ENCODE results near the gene ZC2HC1B. TPM values are rescaled to one million over a fixed set of nuclear protein-coding genes. Genes with fewer than 3 reads are reported as not detected.

The ZC2HC1B gene
- not detected for total RNA-seq

- no peak within 1 kb of the TSS for H3K27ac Mint-ChIP-seq
- no peak for DNase-seq
- POLR2A ChIA-PET: no interaction called here
- no peak within 1 kb of the TSS for H3K4me3 Mint-ChIP-seq
- no peaks in the 10 kb centered on the region for H3K4me1 Mint-ChIP-seq
- CTCF ChIA-PET: interaction anchor here (1.3 kb wide), 1 partner anchor 288 kb away, joined by 3 read pairs; no protein-coding TSS in a partner anchor
- peaks cover 50% of the 10 kb centered on the region for H3K36me3 Mint-ChIP-seq (ENCODE audit: low read depth)
- no peaks in the 10 kb centered on the region for H3K27me3 Mint-ChIP-seq
- peaks cover 4% of the 10 kb centered on the region for H3K9me3 Mint-ChIP-seq
Measured at GRCh38 chr6:143864234-143864633, at the start of gene ZC2HC1B. TSS of gene ZC2HC1B (plus strand) at chr6:143864474. CDS start at chr6:143864540, 66 bp downstream.

- CTCF ChIA-PET: interaction anchor here (0.6 kb wide), 1 partner anchor 19 kb away, joined by 4 read pairs; no protein-coding TSS in a partner anchor
- Mint-ChIP-seq H3K27me3 (no peaks in the 10 kb centered on the region), H3K36me3 (ENCODE audit: low read depth) (no peaks in the 10 kb centered on the region), H3K9me3 (no peaks in the 10 kb centered on the region), H3K27ac (no peak overlapping the region), H3K4me3 (no peak overlapping the region), H3K4me1 (no peaks in the 10 kb centered on the region)
- DNase-seq: no peak
- POLR2A ChIA-PET: no interaction called here
Measured at GRCh38 chr6:143817621-143818020, 46.7 kb upstream of the ZC2HC1B start.

- no peaks in the 10 kb centered on the region for H3K36me3 Mint-ChIP-seq (ENCODE audit: low read depth)
- POLR2A ChIA-PET: interaction anchor here (0.6 kb wide), 1 partner anchor 15 kb away, joined by 3 read pairs; no protein-coding TSS in a partner anchor
Measured at GRCh38 chr6:143821359-143821758, 42.9 kb upstream of the ZC2HC1B start.

GRCh38 chr6:143822584-143823024 lies 41.7 kb upstream of the ZC2HC1B start:
- Mint-ChIP-seq H3K27ac (no peak overlapping the region), H3K4me1 (no peaks in the 10 kb centered on the region), H3K4me3 (no peak overlapping the region), H3K9me3 (no peaks in the 10 kb centered on the region), H3K36me3 (ENCODE audit: low read depth) (no peaks in the 10 kb centered on the region), H3K27me3 (no peaks in the 10 kb centered on the region)
- ChIA-PET CTCF (no interaction called here), POLR2A (no interaction called here)
- DNase-seq: no peak

More at GRCh38 chr6:143821359-143821758, 42.9 kb upstream of the ZC2HC1B start:
- no peak overlapping the region for H3K27ac Mint-ChIP-seq
- DNase-seq: no peak
- H3K4me3 Mint-ChIP-seq: no peak overlapping the region
- no peaks in the 10 kb centered on the region for H3K27me3 Mint-ChIP-seq
- H3K9me3 Mint-ChIP-seq: no peaks in the 10 kb centered on the region
- H3K4me1 Mint-ChIP-seq: no peaks in the 10 kb centered on the region
- CTCF ChIA-PET: interaction anchor here (1.3 kb wide), 1 partner anchor 10 kb away, joined by 3 read pairs; no protein-coding TSS in a partner anchor

- H3K4me3 Mint-ChIP-seq: no peak overlapping the region
- no peak for DNase-seq
- H3K36me3 Mint-ChIP-seq (ENCODE audit: low read depth): no peaks in the 10 kb centered on the region
- CTCF ChIA-PET: no interaction called here
- POLR2A ChIA-PET: interaction anchor here (1.0 kb wide), 1 partner anchor 20 kb away, joined by 3 read pairs; no protein-coding TSS in a partner anchor
- H3K27ac Mint-ChIP-seq: no peak overlapping the region
- H3K27me3 Mint-ChIP-seq: no peaks in the 10 kb centered on the region
- H3K4me1 Mint-ChIP-seq: no peaks in the 10 kb centered on the region
- H3K9me3 Mint-ChIP-seq: no peaks in the 10 kb centered on the region
Measured at GRCh38 chr6:143823548-143823947, 40.7 kb upstream of the ZC2HC1B start.

- Mint-ChIP-seq H3K36me3 (ENCODE audit: low read depth) (no peaks in the 10 kb centered on the region), H3K9me3 (no peaks in the 10 kb centered on the region), H3K27ac (no peak overlapping the region), H3K4me1 (no peaks in the 10 kb centered on the region), H3K4me3 (no peak overlapping the region), H3K27me3 (no peaks in the 10 kb centered on the region)
- no peak for DNase-seq
- POLR2A ChIA-PET: no interaction called here
- CTCF ChIA-PET: no interaction called here
Measured at GRCh38 chr6:143828572-143828971, 35.7 kb upstream of the ZC2HC1B start.

GRCh38 chr6:143836150-143836549 lies 28.1 kb upstream of the ZC2HC1B start:
- ChIA-PET CTCF (interaction anchor here (0.7 kb wide), 1 partner anchor 19 kb away, joined by 4 read pairs; no protein-coding TSS in a partner anchor), POLR2A (no interaction called here)
- H3K4me3 Mint-ChIP-seq: no peak overlapping the region
- H3K36me3 Mint-ChIP-seq (ENCODE audit: low read depth): no peaks in the 10 kb centered on the region
- H3K27me3 Mint-ChIP-seq: no peaks in the 10 kb centered on the region
- H3K4me1 Mint-ChIP-seq: no peaks in the 10 kb centered on the region
- H3K9me3 Mint-ChIP-seq: no peaks in the 10 kb centered on the region
- H3K27ac Mint-ChIP-seq: no peak overlapping the region
- no peak for DNase-seq

GRCh38 chr6:143838395-143838794 lies 25.9 kb upstream of the ZC2HC1B start:
- Mint-ChIP-seq H3K27me3 (no peaks in the 10 kb centered on the region), H3K36me3 (ENCODE audit: low read depth) (no peaks in the 10 kb centered on the region), H3K9me3 (no peaks in the 10 kb centered on the region), H3K27ac (no peak overlapping the region), H3K4me1 (peaks cover 4% of the 10 kb centered on the region), H3K4me3 (no peak overlapping the region)
- CTCF ChIA-PET: no interaction called here
- no peak for DNase-seq
- POLR2A ChIA-PET: no interaction called here

GRCh38 chr6:143839196-143839595 lies 25.1 kb upstream of the ZC2HC1B start:
- Mint-ChIP-seq H3K4me1 (peaks cover 11% of the 10 kb centered on the region), H3K9me3 (no peaks in the 10 kb centered on the region), H3K27ac (no peak overlapping the region), H3K36me3 (ENCODE audit: low read depth) (peaks cover 3% of the 10 kb centered on the region), H3K4me3 (no peak overlapping the region), H3K27me3 (no peaks in the 10 kb centered on the region)
- ChIA-PET POLR2A (no interaction called here), CTCF (no interaction called here)
- DNase-seq: no peak

- ChIA-PET POLR2A (no interaction called here), CTCF (no interaction called here)
- DNase-seq: no peak
- Mint-ChIP-seq H3K4me1 (peaks cover 17% of the 10 kb centered on the region), H3K9me3 (no peaks in the 10 kb centered on the region), H3K36me3 (ENCODE audit: low read depth) (peaks cover 10% of the 10 kb centered on the region), H3K27me3 (no peaks in the 10 kb centered on the region), H3K27ac (no peak overlapping the region), H3K4me3 (no peak overlapping the region)
Measured at GRCh38 chr6:143840595-143841265, 23.5 kb upstream of the ZC2HC1B start.

GRCh38 chr6:143842461-143842901 lies 21.8 kb upstream of the ZC2HC1B start:
- Mint-ChIP-seq H3K27me3 (no peaks in the 10 kb centered on the region), H3K9me3 (no peaks in the 10 kb centered on the region), H3K27ac (peak overlapping the region; percentile 91), H3K36me3 (ENCODE audit: low read depth) (peaks cover 26% of the 10 kb centered on the region), H3K4me1 (peaks cover 20% of the 10 kb centered on the region), H3K4me3 (peak overlapping the region; percentile 90)
- DNase-seq: no peak
- POLR2A ChIA-PET: interaction anchor here (0.8 to 3.8 kb wide), 20 partner anchors 10 to 897 kb away, joined by 3 to 20 read pairs (median 6); partner anchors contain the start of genes ADAT2, HIVEP2, PEX3 and SF3B5
- CTCF ChIA-PET: interaction anchor here (0.7 to 2.5 kb wide), 7 partner anchors 7 to 391 kb away, joined by 3 to 11 read pairs (median 5); no protein-coding TSS in a partner anchor

GRCh38 chr6:143842902-143843676 lies 21.2 kb upstream of the ZC2HC1B start, which contains the start of gene LTV1:
TSS of gene LTV1 (plus strand) at chr6:143843338. CDS start at chr6:143843478, 140 bp downstream.
- peaks cover 20% of the 10 kb centered on the region for H3K4me1 Mint-ChIP-seq
- POLR2A ChIA-PET: interaction anchor here (0.8 to 3.8 kb wide), 29 partner anchors 10 to 916 kb away, joined by 3 to 20 read pairs (median 4); partner anchors contain the start of genes ADAT2, FUCA2, HIVEP2 and PEX3

GRCh38 chr6:143843677-143843999 lies 20.6 kb upstream of the ZC2HC1B start:
- H3K27me3 Mint-ChIP-seq: no peaks in the 10 kb centered on the region
- peaks cover 36% of the 10 kb centered on the region for H3K36me3 Mint-ChIP-seq (ENCODE audit: low read depth)
- POLR2A ChIA-PET: interaction anchor here (0.8 to 3.8 kb wide), 27 partner anchors 9 to 916 kb away, joined by 3 to 20 read pairs (median 5); partner anchors contain the start of genes ADAT2, FUCA2, PEX3 and SF3B5
- peak overlapping the region; percentile 91 for H3K27ac Mint-ChIP-seq
- H3K4me3 Mint-ChIP-seq: peak overlapping the region; percentile 90
- DNase-seq: no peak
- no peaks in the 10 kb centered on the region for H3K9me3 Mint-ChIP-seq
- H3K4me1 Mint-ChIP-seq: peaks cover 22% of the 10 kb centered on the region
- CTCF ChIA-PET: interaction anchor here (0.9 to 2.5 kb wide), 10 partner anchors 9 to 392 kb away, joined by 3 to 21 read pairs (median 6); no protein-coding TSS in a partner anchor

More at GRCh38 chr6:143842902-143843676, 21.2 kb upstream of the ZC2HC1B start, which contains the start of gene LTV1:
- CTCF ChIA-PET: interaction anchor here (0.9 to 2.5 kb wide), 10 partner anchors 8 to 391 kb away, joined by 3 to 21 read pairs (median 6); no protein-coding TSS in a partner anchor
- H3K36me3 Mint-ChIP-seq (ENCODE audit: low read depth): peaks cover 31% of the 10 kb centered on the region
- H3K27me3 Mint-ChIP-seq: no peaks in the 10 kb centered on the region
- H3K27ac Mint-ChIP-seq: peak within 1 kb of the TSS; percentile 91
- H3K9me3 Mint-ChIP-seq: no peaks in the 10 kb centered on the region
- peak within 1 kb of the TSS; percentile 90 for H3K4me3 Mint-ChIP-seq
- DNase-seq: peak; percentile 94
